Stimulated activated CD8-positive, alpha-beta memory T cell treated with anti-CD3 and anti-CD28 coated beads, Interleukin-12 subunit alpha, Interleukin-12 subunit beta, amount 100 ng/mL, for 4 hours (primary cell): Measurements from ENCODE around the gene IYD.
"Not testable (repeated sequence)": the region's sequence is repeated elsewhere in the genome, so short reads cannot be mapped to it uniquely, and the experiment has no call there.

Source experiments
- DNase-seq: peaks from one replicate; pipeline ENCODE4 v3.0.0-alpha.2; 2020; ENCODE audit warnings: low read depth

Gene IYD

DNA sequence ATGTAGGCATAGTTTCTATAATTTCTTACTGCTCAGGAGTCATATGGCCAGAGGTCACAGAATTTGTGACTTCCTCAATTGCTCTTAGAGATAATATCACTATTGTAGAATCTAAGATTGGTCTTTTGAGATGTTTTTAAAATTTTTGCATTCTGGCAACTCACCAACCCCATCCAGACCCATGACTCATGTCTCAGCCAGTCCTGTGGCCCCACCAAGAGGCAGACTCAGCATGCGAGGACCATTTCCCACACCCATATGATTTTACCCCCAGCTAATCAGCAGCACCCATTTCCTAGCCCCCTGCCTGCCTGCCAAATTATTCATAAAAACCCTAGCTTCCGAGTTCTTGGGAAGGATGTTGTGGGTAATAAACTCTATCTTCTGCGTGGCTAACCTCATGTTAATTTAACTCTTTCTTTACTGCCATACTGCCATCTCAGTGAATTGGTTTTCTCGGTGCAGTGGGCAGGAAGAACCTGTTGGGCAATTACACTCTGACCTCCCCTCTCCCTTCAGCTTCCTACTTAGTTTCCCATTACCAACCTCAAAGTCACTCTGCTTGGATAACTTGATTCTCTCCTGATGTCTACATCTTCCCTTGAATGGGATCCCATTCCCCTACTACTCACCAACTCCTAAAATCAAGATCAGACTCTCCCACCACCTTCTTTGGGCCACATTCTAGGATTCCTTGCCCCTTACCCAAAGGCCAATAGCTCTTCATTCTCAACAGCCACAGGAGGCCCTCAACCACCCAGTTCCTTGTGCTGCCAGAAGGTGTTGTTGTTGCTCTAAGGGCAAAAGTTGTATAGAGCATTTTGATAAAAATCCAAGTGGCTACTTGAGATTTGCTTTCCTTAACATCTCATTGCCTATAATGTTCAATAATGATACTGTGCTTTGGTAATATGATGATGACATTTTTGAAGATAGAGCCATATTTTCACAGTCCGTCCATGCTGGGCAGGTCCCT, 16.2 kb upstream of the IYD start:
- DNase-seq, result no peak

DNA sequence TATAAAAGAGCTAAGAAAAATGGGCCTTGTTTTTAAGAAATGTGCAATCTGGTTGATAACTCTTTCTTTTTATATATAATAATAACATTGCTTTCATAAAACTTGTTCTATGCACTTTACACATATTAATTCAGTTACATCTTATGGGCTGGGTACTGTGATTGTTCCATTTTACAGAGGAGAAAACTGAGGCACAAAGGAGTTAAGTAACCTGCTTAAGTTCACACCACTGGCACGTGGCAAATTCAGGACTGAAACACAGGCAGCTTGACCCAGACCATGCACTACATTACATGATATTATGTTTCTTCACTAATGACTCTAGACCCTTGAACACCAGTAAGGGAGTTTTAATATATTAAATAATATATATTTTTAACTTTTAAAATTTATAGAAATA, 15.4 kb upstream of the IYD start:
- no peak for DNase-seq

DNA sequence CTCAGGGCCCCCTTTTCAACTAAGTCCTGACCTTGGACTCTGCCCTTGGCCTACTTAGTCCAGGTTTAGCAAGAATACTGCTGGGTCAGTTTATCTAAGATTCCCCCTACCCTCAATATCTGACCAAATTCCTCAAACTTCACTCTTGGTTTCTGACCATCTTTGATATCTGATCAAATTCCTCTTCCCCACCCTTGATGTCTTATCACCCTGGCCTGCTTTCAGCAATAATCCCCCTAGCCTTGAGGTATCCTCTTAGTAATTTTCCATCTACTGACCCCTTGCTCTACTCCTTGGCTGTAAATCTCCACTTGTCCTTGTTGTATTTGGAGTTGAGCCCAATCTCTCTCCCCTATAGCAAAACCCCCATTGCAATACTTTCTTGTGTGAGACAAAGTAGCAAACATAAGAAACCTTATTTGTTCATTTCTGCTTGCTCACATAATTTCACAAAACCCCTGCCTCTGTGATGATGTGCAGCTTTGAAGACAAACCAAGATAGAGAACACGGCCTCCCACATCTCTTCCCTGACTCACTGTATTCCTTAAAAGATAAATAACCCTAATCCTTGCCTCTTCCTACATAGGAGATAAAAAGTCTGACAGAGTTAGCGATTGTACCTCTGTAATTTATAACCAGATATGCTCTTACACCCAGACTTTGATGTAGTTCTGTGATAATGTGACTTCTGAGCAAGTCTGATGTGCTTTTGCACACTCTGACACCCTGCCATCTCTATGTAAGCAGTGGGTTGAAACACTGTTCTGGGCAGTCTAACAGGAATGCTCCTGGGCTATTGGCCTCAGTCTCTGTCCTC, 13.8 kb upstream of the IYD start:
- no peak for DNase-seq

DNA sequence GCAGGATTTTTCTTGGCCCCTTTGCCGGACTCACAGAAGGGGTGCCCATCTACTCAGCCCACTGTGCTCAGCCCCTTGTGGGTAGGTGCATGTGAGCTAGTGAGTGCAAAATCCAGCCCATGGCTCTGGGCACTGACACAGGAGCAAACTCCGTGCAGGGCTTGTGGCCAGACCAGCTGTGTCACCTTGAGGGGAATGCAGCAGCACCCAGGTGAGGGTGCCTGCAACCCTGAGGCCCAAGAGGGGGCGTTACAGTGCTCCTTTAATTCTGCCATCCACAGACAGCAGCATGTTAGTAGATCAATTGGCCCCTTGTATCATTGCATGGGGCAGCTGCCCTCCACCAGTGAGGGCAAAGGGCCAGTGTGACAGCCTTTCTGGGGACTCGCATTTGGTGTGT, 12.9 kb upstream of the IYD start:
- DNase-seq, result no peak

DNA sequence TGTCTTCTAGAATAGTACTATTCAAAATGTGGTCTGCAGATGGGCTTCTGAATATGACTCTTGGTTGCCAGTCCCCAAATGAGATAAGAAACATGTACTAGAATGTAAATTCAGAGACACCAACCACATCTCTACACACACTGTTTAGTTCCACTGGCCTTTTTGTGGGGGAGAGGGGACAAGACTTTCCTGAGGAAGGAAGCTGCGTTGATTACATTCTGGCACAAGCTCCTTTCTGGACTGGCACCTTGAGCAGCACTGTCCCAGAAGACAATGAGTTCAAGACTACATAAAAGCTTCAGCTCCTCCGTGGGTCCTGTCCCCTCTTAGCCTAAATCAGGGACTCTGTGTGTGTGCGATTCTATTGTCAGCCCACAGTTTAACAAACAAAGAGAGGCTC, 6.9 kb upstream of the IYD start:
- DNase-seq, result no peak

DNA sequence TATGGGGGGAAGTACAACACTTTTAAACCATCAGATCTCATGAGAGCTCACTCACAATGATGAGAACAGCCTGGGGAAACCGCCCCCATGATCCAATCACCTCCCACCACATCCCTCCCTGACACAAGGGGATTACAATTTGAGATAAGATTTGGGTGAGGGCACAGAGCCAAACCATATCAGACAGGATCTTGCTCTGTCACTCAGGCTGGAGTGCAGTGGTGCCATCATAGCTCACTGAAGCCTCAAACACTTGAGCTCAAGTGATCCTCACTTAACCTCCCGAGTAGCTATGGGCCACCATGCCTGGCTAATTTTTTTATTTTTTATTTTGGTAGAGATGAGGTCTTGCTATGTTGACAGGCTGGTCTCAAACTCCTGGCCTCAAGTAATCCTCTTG, 5.1 kb upstream of the IYD start:
- no peak for DNase-seq

DNA sequence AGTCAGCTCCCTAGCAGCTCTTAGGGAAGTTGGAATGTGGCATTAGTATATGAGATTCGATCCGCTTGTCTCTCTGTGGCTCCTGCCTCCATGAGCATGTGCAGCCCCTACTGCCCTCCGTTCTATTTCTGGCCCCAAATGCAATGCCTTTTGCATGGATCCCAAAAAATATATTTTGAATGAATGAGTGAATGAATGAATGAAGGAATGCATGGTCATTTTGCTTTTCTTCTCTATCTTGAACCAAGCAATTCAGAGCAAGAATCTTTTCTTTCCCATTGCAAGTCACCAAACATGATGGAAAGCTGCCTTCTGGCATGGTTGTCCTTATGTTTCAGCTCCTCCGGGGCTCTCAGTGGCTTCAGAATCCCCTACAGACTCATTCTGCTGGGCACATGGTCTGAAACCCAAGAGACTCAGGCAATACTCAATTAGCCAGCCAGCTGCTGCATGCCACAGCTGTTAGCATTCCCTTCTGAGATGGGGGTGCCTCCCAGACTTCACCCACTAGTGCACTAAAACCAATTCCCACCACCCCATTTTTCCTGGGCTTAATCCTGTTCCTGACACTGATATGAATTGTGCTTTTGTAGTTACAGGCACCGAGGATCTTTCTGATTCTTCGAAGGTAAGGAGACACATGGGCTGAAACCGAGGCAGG, 2.6 kb upstream of the IYD start:
- DNase-seq, result no peak

DNA sequence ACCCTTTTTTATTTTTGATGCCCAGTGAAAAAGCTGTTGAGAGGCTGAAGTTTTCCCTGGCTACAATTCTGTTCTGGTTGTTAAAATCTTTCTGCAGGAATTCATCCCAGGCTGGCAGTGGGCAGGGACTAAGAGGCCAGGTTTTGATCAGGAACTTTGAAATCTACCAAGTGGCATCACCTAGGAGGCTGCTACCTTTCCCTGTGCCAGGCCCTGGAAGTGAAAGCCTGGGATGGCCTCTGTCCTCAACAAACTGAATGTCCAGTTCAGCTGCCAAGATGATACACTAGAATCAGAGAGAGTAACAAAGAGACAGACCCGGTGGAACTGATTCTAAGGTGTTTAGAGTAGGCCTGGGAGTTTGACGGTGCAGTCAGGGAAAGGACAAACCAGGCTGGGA, 596 bp downstream of the IYD start:
- no peak for DNase-seq

DNA sequence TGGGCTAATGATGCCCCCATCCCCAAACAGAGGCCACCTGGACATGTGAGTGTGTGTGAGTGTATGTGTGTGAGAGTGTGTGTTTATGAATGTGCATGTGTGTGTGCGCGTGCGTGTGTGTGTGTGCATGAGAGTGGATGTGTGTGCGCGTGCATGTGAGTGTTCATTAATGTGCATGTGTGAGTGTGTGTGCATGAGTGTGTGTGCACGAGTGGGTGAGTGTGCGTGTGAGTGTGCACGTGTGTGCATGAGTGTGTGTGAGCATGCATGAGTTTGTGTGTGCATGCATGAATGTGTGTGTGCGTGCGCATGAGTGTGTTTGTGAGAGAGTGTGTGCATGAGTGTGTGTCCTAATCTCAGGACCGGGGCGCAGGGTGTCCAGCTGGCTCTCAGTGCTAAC, 1.3 kb downstream of the IYD start:
- DNase-seq, result no peak

DNA sequence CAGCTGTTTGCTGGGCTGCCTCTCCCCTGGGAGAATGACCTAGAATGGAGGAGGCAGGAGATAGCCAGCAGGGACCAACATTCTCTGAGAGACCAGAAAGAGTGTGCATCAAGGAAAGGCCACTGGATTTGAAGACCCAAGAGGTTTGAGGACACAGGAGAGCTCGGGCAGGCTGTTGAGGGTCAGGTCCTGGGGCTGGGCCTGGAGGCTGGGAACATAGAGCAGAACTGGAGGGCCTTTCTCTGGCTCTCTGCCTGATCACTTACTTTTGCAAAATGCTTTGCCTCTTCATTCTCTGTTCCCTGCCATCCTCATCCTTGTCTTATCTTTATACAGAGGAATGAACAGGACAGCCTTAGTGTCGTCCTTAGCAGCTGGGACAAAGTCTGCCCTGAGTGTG, 2.5 kb downstream of the IYD start:
- no peak for DNase-seq

DNA sequence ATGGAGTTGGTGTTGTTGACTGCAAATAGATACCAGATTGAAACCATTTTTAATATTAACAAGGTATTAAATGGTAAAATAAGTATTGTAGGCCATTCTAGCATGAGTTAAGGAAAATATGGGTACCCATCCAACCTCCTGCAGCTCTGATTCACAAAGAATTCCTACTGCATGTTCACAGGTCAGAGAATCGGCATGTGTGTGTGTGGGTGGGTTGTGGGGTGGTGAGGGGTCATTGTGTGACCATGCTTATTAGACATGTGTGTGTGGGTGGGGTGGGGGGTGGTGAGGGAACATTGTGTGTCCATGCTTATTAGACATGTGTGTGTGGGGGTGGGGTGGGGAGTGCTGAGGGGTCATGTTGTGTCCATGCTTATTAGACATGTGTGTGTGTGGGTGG, 3.2 kb downstream of the IYD start:
- no peak for DNase-seq

DNA sequence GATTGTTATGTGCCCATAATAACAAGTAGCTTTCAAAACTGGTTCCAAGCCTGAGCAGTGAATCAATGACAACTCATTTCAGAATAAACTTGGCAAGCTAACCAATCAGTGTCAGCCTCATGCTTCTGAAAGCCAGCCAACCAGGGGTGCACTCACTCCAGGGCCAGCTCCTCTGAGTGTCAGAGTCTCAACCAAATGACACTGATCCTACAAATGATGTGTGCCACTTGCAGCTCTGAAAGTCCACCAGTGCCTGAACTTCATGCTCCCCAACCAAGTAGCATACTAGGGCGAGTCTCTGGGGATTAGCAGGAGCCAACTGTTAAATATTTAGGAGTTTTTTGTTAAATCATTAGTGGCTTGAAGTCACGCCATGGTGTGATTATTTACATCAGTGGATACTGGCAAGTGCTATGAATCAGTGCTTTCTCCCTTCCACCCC, 4.5 kb downstream of the IYD start:
- no peak for DNase-seq

DNA sequence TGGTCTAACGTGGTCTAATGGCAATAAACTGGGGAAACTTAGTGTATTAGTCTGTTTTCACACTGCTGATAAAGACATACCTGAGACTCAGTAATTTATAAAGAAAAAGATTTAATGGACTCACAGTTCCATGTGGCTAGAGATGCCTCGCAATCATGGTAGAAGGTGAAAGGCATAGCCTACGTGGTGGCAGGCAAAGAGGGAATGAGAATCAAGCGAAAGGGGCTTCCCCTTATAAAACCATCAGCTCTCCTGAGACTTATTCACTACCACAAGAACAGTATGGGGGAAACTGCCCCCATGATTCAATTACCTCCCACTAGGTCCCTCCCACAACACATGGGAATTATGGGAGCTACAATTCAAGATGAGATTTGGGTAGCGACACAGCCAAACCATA, 5.5 kb downstream of the IYD start:
- not testable (repeated sequence) for DNase-seq

DNA sequence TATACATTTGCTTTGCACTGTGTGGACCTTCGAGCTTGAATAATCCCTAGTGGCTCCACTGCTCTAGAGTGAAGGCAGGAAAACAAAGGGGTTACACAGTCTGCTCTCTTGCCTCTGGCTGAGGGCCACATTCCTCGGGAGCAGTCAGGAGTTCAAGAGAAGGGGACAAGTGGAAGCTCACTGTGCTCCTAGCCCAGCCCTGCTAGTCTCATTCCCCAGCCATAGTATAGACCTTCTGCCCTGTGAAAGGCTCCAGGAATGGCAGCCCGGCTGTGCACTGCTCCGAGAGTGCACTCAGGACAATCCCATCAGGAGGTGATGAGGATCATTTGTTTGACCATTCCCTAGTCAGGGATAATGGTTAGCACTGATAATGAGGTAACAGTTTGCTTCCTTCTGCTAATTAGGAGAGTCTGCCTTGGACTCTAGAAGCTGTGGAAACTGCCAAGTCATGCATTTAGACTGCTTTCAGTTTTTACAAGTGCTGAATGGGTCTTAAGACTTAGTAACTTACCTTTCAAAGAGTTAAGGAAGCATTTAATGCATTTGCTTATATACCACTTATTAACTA, 8.5 kb downstream of the IYD start:
- DNase-seq, result no peak

DNA sequence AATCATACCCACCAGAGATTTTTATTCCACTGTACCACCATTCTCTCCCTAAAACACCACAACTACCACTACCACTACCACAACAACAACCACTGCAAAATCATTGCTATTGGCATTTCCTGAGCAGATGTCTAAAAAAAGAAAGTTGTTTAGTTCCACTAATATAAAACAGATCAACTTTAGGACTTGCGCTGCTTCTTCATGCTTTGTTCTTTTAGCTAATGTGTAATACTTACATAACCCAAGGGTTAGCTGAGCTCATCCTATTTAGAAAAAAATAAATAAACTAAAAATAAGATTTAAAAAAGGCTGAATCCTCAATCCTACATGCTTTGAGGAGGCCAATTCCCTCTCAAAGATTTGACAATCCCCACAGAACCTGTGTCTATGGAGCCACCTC, 11.4 kb downstream of the IYD start:
- no peak for DNase-seq

DNA sequence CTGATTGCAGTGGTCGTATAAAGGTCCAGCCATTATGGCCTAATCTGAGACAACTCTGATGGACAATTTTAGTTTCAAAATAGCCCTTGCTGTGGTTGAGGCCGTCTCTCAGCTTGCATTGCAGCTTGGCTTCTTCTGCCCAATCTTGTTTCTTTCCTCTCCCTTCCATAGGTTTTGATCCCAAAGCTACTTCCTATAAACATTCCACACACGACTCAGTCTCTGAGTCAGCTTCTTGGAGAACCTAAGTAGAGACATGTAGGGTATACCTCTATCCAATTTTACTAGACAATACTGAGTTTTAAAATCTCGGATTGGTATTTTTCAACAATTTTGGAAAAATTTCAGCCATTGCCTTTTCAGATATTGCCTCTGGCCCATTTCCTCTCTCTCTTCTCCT, 13.4 kb downstream of the IYD start:
- DNase-seq, result no peak

DNA sequence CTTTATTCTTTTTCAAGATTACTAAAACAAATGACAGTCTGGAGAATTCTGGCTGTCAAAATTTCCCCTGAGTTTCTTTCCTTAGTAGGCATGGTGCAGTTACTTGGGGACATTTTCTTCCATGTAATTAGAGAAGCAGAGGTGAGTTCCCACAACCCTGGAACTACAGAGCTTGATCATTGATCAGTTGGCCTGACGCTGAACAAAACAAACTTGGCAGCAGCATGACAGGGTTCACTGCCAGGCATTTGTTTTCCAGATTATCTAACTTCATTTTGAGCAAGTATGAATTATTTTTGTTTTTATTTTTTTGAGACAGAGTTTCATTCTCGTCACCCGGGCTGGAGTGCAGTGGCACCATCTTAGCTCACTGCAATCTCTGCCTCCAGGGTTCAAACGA, 22.6 kb downstream of the IYD start:
- no peak for DNase-seq

DNA sequence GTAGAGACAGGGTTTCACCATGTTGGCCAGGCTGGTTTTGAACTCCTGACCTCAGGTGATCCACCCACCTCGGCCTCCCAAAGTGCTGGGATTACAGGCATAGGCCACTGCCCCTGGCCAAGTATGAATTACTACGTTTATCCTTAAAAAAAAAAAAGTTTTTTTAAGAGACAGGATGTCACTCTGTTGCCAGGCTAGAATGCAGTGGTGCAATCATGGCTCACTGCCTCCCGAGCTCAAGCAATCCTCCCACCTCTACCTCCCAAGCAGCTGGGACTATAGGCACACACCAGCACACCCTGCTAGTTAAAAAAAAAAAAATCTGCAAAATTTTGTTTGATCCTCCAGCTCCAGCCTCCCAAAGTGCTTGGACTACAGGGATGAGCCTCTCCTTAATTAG, 23.1 kb downstream of the IYD start:
- DNase-seq, result no peak

DNA sequence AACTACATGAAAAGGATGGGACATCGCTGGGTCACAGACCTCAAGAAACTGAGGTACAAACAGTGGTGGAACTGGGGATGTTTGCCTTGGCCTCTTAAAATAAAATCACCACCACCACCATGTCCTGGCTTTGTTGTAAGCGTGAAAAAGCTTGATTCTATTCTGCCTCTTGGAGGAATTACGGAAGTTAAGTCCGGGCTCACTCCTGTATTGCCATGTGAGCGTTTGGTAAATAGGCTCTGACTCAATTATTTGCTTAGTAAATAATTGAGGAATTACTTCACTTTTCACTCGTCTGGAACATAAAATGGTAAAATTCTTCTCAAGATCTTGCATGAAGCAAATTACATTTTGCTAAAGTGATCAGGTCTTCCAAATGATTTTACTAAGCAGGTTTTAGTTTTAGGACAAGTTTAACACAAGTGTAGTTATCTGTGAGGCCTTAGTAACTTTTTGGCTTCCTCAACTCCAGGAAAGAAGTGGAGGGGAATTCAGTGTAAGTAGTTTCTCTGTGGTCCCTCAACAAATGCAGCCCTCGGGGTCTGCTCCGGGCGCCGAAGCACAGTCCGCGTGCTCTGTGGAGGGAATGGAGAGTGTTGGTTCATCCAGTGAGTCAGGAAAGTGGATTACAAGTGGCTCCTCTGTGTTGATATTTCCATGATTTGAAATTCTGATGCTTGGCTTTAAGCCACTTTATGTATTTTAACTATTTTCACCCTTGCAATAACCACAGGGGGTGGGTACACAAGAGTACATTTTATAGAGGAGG, 23.8 kb downstream of the IYD start:
- no peak for DNase-seq

DNA sequence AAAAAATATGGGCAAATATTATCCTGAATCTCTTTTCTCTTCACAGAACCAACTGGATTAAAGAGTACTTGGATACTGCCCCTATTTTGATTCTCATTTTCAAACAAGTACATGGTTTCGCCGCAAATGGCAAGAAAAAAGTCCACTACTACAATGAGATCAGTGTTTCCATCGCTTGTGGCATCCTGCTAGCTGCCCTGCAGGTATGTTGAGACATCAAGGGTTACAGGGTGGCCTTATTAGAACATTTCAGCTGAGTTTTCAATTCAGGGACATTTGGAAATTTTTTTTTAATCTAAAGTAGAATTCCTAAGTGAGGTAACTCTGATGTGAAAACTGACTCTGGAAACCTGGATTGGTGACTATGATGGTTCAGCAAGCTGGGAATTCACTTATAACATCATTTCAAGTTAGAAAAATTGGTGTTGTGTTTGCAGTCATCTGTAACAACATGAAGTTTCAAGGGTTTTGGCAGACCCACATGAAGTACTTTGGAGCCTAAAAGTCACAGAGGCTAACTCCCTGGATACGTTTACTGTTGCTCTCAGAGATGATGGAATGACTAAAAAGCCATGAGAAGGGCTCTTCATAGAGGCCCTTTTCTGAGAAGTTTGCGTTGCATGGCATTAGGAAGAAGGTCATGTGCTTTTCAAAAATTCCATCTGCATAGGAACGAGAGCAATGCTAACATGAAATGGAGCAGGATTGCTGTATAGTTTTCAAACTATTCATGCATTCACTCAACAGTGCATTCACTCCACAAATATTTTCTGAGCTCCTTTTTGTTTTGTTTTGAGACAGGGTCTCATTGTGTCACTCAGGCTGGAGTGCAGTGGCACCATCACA, 25.5 kb downstream of the IYD start:
- no peak for DNase-seq

DNA sequence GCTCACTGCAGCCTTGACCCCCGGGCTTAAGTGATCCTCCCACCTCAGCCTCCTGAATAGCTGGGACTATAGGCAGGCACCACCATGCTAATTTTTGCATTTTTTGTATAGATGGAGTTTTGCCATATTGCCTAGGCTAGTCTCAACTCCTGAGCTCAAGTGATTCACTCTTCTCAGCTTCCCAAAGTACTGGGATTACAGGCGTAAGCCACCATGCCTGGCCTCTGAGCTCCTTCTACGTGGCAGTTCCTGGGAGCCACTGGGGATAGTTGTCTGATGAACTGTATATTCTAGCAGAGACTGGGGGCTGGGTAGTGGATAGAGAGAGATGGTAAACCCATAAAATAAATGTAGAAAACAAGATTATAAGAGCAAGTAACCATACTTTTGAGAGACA, 26.1 kb downstream of the IYD start:
- no peak for DNase-seq
